Activated CD4-positive, alpha-beta T cell treated with anti-CD3 and anti-CD28 coated beads for 4 hours (primary cell): ENCODE measurements around the gene EOLA2.
"Not testable (repeated sequence)": the region's sequence is repeated elsewhere in the genome, so short reads cannot be mapped to it uniquely, and the experiment has no call there.

Experiments
- DNase-seq, 2 donors: peaks; one replicate each; pipeline ENCODE4 v3.0.0-alpha.2; 2020

The EOLA2 gene

GRCh38 chrX:149938427-149938880, at the start of gene EOLA2:
Gene EOLA2, minus strand, starts transcription at chrX:149938491. Its CDS starts 4,617 bp downstream, at chrX:149933874.
- peak; percentile 89 to 90 for DNase-seq

- DNase-seq, result no peak
Measured at GRCh38 chrX:149987613-149988012, 49.3 kb upstream of the EOLA2 start.

- no peak for DNase-seq
Measured at GRCh38 chrX:149984411-149984810, 46.1 kb upstream of the EOLA2 start.

GRCh38 chrX:149982310-149982709, 44.0 kb upstream of the EOLA2 start:
- no peak for DNase-seq

GRCh38 chrX:149979126-149979644, 40.9 kb upstream of the EOLA2 start:
- no peak for DNase-seq

GRCh38 chrX:149962859-149963757, 24.8 kb upstream of the EOLA2 start:
- no peak for DNase-seq

GRCh38 chrX:149962010-149962409, 23.7 kb upstream of the EOLA2 start:
- DNase-seq, result no peak

- DNase-seq, result no peak
Measured at GRCh38 chrX:149961572-149961971, 23.3 kb upstream of the EOLA2 start.

GRCh38 chrX:149950681-149951080, 12.4 kb upstream of the EOLA2 start:
- no peak for DNase-seq

GRCh38 chrX:149949743-149950436, 11.6 kb upstream of the EOLA2 start:
- DNase-seq, result no peak

- no peak for DNase-seq
Measured at GRCh38 chrX:149948016-149948415, 9.7 kb upstream of the EOLA2 start.

GRCh38 chrX:149946932-149947331, 8.6 kb upstream of the EOLA2 start:
- not testable (repeated sequence) for DNase-seq

GRCh38 chrX:149945820-149946219, 7.5 kb upstream of the EOLA2 start:
- DNase-seq, result not testable (repeated sequence)

- DNase-seq, result not testable (repeated sequence)
Measured at GRCh38 chrX:149945087-149945670, 6.9 kb upstream of the EOLA2 start.

- not testable (repeated sequence) for DNase-seq
Measured at GRCh38 chrX:149940674-149941024, 2.4 kb upstream of the EOLA2 start.

GRCh38 chrX:149939905-149940673, 1.8 kb upstream of the EOLA2 start:
- peak; percentile 87 to 89 for DNase-seq

- DNase-seq, result no peak
Measured at GRCh38 chrX:149939655-149939904, 1.3 kb upstream of the EOLA2 start.

GRCh38 chrX:149938881-149939654, 777 bp upstream of the EOLA2 start:
- peak; percentile 86 to 90 for DNase-seq

GRCh38 chrX:149937871-149938426, 342 bp downstream of the EOLA2 start:
- DNase-seq, result peak in 1 of 2 donors; percentile 10

GRCh38 chrX:149937328-149937727, 963 bp downstream of the EOLA2 start:
- not testable (repeated sequence) for DNase-seq

GRCh38 chrX:149933547-149933946, 4.7 kb downstream of the EOLA2 start:
- not testable (repeated sequence) for DNase-seq

- DNase-seq, result not testable (repeated sequence)
Measured at GRCh38 chrX:149932970-149933369, 5.3 kb downstream of the EOLA2 start.
